ENCODE results near the gene CPS1.

DNA sequence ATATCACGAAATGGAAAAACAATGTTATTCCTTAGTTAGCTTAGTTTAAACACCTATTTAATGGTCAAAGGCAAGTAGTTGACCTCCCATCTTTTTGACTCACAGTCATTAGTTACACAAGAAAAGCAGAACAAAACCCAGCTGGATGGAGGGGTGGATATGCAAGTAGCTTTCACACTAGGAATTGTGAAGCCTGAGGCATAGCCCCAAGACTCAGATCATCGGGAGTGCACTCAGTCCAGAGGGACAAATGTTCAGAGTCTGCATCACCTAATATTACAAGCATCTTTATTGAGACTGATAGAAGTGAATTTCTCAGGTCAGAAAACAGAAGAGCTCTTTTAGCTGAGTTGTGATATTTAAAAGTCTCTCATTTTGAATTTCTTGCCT is 15.5 kb upstream of the CPS1 start:
- TF ChIP-seq, protein P1, sequence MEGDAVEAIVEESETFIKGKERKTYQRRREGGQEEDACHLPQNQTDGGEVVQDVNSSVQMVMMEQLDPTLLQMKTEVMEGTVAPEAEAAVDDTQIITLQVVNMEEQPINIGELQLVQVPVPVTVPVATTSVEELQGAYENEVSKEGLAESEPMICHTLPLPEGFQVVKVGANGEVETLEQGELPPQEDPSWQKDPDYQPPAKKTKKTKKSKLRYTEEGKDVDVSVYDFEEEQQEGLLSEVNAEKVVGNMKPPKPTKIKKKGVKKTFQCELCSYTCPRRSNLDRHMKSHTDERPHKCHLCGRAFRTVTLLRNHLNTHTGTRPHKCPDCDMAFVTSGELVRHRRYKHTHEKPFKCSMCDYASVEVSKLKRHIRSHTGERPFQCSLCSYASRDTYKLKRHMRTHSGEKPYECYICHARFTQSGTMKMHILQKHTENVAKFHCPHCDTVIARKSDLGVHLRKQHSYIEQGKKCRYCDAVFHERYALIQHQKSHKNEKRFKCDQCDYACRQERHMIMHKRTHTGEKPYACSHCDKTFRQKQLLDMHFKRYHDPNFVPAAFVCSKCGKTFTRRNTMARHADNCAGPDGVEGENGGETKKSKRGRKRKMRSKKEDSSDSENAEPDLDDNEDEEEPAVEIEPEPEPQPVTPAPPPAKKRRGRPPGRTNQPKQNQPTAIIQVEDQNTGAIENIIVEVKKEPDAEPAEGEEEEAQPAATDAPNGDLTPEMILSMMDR (IDR thresholded peaks at IDR 0.05) = no peak
- TF ChIP-seq POLR2A (IDR thresholded peaks at IDR 0.05) (no peak), POLR2AphosphoS5 (IDR thresholded peaks at IDR 0.05; ENCODE audit: insufficient read depth in 1 of 2, low read depth in 1 of 2) (no peak)
